ENCODE results near the gene NCAM2.
"Not testable (repeated sequence)": the region's sequence is repeated elsewhere in the genome, so short reads cannot be mapped to it uniquely, and the experiment has no call there.

Gene NCAM2

DNA sequence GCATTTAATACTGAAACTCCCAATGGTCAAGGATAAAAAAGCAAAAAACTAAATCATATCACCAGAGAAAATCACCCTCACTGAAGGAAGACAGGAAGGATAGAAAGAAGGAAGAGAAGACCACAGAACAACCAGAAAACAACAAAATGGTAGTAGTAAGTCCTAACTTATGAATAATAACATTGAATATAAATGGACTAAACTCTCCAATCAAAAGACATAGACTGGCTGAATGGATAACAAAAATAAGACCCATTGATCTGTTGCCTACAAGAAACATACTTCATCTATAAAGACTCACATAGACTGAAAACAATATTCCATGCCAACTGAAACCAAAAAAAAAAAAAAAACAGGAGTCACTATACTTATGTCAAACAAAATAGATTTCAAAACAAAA is 347.7 kb downstream of the NCAM2 start:
- DNase-seq = no peak

DNA sequence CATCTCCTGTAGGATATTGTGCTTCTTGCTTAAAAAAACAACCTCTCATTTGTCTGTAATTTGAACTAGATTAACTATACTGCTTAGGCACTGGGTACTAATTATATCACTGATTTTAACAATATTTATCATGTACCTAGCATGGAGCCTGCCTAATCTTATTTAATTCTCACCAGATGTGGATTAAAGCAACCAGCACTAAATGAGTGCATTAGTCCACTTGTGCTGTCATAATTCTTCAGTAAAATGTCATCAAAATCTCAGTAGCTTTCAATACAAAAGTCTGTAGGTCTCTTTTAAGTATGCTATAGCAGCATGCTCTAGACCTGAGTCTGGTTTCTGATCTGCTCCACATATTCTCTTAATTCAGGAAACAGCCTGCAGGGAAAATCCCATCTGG is 368.1 kb downstream of the NCAM2 start:
- no peak for DNase-seq

DNA sequence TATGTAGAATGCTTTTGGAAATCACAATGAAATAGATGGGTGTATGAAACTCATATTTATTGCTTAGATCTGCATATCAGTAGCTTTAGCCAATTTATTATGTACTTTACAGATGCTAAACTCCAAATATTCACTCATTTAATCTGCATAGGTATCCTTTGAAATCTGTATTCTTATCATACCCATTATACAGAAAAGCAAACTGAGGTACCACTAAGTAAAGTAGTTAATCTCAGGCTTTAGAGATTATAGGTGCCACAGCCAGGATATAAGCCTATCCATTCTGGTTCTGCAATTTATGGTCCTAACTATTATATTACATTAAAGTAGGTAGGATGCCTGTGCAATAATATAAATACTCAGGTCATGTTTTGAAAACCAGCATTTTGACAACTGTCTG is 369.4 kb downstream of the NCAM2 start:
- DNase-seq = no peak

DNA sequence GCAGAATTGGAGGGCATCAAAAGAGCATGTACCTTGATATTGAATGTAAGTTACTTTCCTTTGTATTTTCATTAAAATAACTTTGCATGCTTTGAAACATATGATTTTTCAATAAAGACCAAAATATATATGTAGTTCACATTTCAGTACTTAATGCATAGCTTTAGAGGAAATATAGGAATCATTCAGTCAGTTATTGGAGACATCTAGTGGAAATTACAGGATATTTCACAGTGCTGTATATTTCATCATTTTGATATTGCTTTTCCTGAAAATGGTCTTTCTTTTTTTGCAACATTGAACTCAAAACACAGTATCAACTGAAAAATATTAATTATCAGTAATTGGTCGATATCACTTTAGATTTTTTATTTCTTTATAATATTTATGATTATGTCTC is 375.8 kb downstream of the NCAM2 start:
- DNase-seq = peak; percentile 10

DNA sequence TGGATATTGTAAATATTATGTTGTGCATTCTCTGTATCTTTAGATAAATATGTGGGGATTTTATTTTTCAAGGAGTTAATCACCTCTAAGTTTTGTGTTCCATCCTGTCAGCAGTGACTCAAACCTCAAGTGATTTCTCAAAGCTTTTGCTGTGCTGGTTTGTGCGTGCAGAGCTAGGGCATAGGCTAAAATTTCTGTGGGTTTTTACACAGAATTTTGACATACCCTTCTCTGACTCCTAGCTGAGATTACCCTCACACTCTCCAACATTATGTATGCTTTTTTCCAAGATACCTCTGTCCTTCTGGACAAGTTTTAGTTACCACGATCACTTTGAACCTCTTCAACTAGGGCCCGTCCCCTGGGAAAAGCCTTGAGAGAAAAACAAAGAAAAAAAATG is 384.9 kb downstream of the NCAM2 start:
- no peak for DNase-seq

DNA sequence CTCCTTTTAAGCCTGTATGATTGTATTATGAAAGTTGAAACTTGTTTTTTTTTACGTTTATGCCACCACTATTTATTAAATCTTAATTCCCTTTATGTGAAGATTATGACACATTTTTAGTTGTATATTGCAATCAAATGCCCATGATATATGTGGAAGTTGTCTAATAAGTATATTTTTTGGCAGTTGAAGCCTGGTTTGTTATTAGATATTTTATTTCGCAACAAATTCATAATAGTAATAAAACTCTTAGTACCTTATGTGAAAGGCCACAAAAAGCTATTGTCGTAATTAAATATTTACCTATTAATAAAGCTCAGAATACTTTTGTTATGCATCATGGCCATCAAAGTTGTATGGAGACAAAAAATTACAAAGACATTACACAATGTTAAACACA is 386.8 kb downstream of the NCAM2 start:
- no peak for DNase-seq

DNA sequence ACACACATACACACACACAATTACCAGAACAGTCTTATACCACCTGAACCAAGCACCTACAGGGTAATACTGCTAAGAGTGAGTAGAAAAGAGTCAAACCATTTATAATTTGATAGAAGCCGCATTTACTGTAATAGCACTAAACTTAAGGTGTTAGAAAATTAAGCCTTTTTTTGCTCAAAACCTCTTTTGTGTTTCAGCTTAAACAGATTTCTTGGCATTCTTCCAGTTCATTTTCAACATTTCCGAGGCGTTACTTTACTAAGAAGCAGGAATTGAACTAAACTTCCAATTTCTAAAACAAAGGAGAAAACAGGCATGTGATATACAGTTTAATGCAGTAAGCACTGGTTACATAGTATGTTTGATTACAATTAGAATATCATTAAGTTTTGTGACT is 387.2 kb downstream of the NCAM2 start:
- DNase-seq = no peak

DNA sequence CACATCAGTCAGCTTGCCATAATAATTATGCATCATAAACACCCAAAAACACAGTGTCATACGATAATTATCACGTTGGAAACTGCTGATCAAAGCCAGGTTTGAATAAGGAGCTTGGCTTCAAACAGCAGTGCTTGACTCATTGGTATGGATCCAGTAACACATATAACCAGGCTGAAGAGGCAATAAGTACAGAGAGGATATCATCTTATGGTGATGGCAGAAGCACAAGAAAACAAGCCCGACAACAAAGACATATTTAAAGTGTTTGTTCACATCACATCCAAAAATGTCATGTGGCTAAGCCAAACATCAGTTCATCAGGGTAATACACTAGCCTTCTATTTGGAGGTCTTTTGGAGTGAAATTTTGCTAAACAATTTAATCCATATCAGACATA is 389.7 kb downstream of the NCAM2 start:
- no peak for DNase-seq

DNA sequence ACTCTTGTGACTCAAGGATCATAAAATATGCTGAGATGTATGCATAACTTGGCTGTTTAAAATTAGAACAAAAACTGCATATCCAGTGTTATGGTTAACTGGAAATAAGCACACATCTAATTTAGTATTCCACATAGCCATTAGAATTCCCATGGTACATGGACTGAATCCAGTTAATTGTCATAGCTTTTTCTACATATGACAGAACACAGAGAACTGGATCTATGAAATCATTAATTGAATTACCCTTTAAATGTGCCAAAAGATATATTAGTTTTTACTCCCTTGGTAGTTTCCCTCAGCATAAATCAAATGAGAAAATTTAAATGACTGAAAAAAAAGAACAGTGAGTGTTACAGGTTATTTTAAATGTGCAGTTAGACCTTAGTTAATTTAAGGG is 395.9 kb downstream of the NCAM2 start:
- no peak for DNase-seq

DNA sequence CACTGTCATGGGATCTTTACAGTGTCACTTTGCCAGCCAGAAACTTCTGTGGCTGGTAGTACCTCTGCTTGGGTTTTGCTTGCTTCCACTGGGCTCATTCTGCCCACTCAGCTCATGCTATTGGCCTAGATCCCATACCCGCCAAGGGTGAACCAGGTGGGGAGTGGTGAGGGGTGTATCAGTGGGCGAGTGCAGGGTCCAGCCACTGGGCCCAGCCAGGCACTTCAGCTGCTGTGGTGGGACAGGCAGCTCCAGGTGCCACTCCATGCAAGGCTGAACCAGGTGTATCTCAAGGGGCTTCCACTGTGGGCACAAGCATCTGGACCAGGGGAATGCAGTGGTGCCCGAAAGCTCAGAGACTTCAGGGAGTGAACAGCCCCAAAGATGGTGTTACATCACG is 398.2 kb downstream of the NCAM2 start:
- no peak for DNase-seq

DNA sequence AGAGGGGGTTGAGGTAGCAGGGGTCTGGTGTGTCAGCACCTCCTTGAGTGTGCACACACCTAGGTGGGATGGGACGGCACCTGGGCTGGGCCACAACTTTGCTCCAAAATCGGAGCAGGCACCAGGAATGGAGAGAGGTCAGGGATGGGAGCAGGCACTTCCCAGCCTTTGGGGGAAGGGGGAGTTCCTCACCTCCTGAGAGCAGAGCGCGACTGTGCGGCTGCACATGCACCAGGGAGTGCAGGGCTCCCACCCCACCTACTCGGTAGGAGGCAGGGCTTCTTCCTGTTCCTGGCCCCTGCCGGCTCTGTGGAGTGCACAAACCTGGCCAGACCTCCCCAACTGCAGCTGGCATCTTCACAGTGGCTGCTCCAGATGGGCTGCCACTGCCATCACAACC is 399.3 kb downstream of the NCAM2 start:
- no peak for DNase-seq

DNA sequence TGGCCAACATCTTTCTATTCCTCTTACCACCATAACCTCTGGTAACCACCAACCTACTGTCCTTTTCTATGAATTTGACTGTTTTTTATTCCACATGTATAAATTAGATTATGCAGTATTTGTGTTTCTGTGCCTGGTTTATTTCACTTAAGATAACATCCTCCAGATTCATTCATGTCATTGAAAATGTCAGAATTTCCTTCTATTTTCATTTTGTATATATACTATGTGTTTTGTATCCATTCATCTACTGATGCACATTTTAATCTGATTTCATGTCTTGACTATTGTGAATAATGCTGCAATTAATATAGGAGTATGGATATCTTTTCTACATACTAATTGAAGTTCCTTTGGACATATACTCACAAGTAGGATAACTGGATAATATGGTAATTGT is 403.2 kb downstream of the NCAM2 start:
- DNase-seq = no peak

DNA sequence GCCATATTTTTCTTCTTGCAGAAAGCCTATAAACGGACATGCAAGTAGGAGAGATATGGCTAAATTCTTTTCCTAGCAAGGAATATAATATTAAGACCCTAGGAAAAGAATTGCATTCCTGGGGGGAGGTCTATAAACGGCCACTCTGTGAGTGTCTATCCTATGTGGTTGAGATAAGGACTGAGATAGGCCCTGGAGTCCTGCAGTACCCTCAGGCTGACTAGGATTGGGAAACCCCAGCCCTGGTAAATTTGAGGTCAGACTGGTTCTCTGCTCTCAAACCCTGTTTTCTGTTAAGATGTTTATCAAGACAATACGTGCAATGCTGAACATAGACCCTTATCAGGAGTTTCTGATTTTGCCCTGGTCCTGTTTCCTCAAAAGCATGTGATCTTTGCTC is 404.0 kb downstream of the NCAM2 start:
- DNase-seq = not testable (repeated sequence)

DNA sequence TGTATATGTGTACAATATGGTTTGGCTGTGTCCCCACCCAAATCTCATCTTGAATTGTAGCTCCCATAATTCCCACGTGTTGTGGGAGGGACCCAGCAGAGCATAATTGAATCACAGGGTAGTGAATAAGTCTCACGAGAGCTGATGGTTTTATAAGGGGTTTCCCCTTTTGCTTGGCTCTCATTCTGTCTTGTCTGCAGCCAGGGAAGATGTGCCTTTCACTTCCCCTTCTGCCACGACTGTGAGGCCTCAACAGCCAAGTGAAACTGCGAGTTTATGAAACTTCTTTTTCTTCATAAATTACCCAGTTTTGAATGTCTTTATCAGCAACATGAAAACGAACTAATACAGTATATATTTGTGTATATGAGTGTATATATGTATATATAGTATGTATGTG is 406.1 kb downstream of the NCAM2 start:
- not testable (repeated sequence) for DNase-seq

DNA sequence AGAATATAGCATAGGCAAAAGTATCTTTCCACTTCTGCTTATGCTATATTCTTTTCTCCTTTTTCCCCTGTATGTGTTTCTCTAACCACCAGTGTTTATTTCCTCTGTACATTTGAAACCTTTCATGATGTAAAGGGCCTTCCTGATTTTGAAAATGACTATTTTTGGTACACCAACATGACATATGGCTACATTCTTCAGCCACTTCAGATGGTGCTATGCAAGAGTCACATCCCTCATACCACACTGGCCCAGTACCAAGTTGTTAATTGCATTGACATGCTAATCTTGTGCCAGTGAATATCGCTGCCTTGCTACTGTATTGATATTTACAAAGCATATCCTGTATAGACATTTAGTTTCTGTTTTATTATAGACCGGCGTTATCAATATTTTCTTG is 408.7 kb downstream of the NCAM2 start:
- DNase-seq = no peak

DNA sequence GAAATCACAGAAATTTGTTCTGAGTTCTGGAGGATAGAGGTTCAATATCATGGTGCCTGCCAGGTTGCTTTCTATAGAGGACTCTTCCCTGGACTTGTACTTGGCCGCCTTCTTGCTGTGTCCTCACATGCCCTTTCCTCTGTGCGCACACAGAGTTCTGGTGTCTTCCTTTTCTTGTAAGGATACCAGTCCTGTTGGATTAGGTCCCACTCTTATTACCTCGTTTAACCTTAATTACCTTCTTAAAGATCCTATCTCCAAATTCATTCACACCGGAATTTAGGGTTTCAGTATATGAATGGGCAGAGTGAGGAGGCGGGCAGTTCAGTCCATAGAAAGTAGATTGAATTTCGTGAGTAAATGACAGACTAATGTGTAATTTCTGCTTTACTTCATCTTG is 413.9 kb downstream of the NCAM2 start:
- DNase-seq = no peak

DNA sequence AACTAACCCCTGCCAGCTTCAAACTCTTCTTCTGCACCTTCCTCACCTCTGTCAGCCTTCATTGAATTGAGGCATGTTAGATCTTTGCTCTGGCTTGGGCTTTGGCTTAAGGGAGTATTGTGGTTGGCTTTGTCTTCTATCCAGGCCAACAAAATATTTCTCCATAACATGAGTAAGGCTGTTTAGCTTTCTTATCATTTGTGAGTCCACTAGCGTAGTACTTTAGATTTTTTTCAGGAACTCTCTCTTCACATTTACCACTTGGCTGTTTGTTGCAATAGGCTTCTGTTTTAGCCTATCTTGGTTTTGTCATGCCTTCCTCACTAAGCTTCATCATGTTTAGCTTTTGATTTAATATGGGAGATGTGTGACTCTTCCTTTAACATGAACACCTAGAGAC is 417.5 kb downstream of the NCAM2 start:
- DNase-seq = no peak

DNA sequence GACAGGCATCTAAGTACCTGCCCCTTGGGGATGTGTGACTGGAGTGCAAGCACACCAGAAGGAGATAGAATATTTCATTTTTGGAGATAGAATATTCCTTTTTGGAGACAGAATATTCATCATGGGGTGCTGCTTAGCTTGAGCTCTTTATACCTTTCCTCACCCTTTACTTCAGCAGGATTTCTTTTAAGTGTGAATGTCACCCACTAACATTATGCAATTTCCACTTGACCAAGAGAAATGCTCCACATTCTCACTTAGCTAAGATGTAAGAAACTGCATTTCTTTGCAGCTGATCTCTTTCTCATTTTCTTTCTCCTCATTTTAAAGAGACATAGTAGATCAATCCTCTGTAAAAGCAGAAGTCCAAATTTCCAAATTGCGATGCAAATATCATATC is 436.7 kb downstream of the NCAM2 start:
- DNase-seq = no peak

DNA sequence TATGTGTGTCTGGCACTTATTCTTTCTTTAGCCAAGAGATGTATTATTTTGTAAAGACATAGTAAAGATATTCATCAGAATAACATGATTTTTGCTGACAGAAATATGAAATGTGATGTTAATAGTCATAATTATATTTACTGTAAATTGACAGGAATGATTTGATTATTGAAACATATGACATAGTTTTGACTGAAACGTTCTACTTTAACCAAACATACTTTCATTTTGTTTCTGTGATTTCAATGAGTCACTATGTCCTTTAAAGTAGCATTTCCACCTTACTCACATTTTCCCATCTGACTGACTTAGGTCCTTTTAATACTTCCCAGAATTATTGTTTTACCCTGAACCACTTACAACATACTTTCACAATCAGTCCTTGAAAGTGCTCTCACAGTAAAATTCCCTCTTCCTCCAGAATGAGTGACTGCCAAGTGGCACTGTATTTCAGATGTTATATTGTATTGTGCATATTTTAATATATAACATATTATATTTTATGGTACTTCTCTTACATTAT is 437.9 kb downstream of the NCAM2 start:
- no peak for DNase-seq

DNA sequence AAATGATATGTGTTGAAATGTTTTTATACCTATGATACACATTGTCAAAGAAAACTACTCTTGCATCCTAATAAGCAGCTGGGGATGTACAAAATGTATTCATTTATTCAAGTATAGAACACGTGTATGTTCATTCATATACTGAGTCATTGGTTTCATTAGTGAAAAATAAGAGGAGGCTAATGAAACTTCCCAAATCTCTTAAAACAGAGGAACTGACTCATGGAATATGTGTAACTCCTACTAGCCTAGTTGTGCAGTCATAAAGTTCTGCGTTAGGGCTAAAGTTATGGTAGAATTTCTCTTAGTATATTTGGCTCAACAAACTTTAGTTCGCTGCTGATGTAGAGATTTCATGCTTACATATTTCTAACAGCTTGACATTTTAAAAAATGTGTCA is 441.6 kb downstream of the NCAM2 start:
- no peak for DNase-seq

DNA sequence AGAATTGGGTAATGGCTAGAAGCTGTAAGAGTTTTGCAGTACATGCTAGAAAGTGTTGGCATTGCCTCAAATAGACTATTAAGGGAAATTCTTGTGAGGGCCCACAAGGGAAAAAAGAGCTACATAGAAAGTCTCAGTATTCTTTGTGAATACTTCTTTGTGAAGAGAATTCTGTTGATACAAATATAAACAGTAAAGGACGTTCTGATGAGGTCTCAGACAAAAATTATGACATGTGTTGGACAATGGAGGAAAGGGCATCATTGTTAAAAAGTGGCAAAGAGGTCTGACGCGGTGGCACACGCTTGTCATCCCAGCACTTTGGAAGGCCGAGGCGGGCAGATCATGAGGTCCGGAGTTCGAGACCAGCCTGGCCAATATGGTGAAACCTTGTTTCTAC is 458.9 kb downstream of the NCAM2 start:
- DNase-seq = no peak

DNA sequence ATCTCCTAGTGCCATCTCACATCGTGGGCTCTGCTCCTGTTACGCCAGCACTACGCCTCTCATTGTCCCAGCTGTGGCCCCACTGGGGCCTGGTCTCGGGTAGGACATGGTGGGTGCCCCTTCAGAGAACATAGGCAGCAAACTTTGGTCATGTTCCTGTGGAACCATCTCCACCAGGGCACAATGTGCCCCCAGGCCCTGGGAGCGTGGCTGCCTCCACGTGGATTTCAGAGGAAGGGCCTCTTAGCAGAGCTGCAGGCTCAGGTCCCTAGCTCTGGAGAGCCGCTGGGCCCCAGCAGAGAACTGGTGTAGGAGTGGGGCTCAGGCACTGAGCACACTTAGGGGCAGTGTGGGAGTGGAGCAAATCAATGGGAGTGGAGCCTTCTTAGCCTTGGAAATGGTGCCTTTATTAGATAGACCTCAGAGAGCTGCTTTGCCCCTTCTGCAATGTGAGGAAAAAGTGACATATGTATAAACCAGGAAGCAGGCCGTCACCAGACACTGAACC is 460.0 kb downstream of the NCAM2 start:
- DNase-seq = no peak

DNA sequence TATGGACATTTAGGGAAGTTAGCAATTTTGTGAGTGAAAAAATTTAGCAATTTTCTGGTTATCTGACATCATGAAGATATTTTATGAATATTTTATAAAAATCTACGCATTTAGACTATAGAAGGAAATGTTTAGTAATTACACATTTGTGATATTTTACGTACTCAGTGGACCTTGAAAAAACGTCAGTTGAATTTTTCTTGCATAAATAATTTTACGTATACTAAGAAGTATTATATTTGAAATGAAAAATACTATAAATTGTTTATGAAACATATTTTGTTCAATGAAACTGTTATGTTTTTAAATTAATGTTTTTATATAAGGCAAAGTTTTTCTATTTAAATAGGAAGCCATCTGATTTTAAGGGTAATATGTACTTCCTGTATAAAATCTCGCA is 462.8 kb downstream of the NCAM2 start:
- DNase-seq = no peak

DNA sequence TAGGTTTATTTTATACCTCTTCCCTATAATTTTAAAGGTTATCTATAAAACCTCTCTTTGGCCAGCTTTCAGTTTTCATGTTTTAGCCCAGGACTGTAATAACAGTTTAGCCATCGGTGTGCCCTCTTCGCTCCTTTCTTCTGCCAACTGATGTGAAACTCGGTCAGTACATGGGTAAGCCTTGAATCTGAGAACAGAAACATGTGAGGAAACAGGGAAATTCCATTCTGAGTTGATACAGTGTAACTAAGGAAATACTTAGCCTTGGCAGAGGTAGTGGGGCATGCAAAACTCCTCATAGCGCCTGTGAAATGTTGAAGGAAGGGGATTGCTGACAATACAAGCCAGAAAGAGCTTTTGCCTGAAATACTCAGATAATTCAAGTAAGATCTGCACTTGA is 465.2 kb downstream of the NCAM2 start:
- no peak for DNase-seq

DNA sequence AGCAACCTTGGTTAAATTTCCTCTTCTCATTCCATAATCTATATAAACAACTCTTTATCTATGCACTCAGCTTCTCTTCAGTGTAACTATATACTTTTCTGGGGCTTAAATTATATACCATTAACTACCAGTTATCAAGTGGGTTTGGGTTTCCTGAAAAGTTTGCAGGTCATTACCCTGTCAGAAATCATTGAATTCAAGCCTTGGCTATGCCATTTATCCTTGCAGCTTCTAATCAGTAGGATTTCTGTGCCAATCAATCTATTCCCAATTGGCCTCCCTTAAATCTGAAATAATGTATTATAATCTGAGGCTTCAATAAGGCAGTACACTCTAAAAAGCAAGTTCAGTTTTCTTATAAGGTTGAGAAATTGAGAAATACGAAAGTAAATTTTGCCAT is 466.5 kb downstream of the NCAM2 start:
- no peak for DNase-seq

DNA sequence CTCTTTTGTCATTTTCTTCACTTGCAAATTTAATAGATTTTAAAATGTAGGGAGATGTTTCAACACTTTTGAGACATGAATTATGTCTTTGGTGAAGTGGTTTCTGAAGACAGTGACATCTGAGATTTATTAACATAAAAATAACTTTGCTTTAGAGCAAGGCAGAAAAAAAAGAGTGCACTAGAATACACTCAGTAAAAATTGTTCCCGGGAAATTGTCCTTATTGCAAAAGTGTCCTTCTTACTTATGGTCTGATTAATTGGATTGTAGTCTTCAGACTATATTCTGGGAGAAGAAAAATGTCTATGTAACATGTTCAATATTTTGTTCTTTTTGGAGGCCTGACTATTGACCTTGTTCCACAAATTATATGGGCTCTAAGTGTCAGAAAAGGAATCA is 468.5 kb downstream of the NCAM2 start:
- no peak for DNase-seq

All from hematopoietic multipotent progenitor cell treated with erythropoietin and hydrocortisone succinate and interleukin-3 and kit ligand, for 6 days (in vitro differentiated cells).